GM13976 (cell line): Measurements from ENCODE around the gene ARFGAP3.

Source experiments
- DNase-seq: peaks from one replicate; pipeline ENCODE4 v3.0.0; 2012; ENCODE audit warnings: low spot score
- CTCF ChIP-seq: IDR thresholded peaks from 2 replicates; pipeline ENCODE4 v1.5.1; 2012; ENCODE audit warnings: borderline replicate concordance, mild to moderate bottlenecking; ENCODE audit not compliant: insufficient read depth; ENCODE audit errors: extremely low read depth, missing control alignments, control extremely low read depth
- in situ Hi-C: fragments of 300-500 bp; cut with MboI; formaldehyde crosslinking; loops from one replicate; pipeline ENCODE4 v1.12.0; 2022; ENCODE audit warnings: low sequenced_read_pairs, mixed read lengths, inconsistent platforms; ENCODE audit not compliant: unreplicated experiment

Gene ARFGAP3

GRCh38 chr22:42879371-42880021 is 22.4 kb upstream of the ARFGAP3 start:
- TF ChIP-seq CTCF = no peak
- no peak for DNase-seq
- in situ Hi-C loops = no loop called here

- TF ChIP-seq CTCF = no peak
- no peak for DNase-seq
- in situ Hi-C loops = no loop called here
These were observed 21.7 kb upstream of the ARFGAP3 start for GRCh38 chr22:42878561-42879305.

- DNase-seq = no peak
- in situ Hi-C loops = no loop called here
These were observed 20.7 kb upstream of the ARFGAP3 start for GRCh38 chr22:42877597-42878340.

DNA sequence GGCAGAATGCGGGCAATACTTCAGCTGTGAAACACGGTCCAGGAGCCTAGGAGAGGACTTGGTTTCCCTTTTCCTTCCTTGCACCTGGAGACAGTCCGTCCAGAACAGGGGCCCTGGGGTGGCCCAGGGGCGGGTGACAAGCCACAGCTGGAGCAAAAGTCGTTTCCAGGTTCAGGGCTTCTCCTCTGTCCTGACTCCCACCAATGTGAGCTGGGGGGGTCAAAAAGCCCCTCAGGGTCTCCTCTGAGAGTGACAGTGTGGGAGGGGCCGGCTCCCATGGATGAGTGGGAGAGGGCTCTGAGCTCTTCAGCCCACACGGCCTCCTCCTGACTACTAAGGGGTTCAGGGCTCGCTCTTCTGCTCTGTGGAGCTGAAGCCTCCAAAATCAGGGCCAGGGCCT is 20.1 kb upstream of the ARFGAP3 start:
- no peak for TF ChIP-seq CTCF
- no peak for DNase-seq
- in situ Hi-C loops = no loop called here

More at GRCh38 chr22:42877597-42878340, 20.7 kb upstream of the ARFGAP3 start:
- TF ChIP-seq CTCF = no peak

GRCh38 chr22:42876041-42876440 is 19.0 kb upstream of the ARFGAP3 start:
- no peak for TF ChIP-seq CTCF
- in situ Hi-C loops = no loop called here
- no peak for DNase-seq

DNA sequence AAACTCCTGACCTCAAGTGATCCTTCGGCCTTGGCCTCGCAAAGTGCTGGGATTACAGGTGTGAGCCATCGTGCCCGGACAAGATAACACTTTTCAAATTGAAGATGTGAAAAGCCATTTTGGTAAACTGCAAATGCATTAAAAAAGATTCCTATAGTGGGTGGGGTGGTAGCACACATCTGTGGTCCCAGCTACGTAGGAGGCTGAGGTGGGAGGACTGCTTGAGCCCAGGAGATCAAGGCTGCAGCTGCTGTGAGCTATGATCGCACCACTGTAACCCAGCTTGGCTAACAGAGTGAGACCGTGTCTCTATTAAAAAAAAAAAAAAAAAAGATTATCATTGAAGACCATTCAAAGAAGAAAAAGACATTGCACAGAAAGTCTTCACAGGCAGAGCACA is 16.9 kb upstream of the ARFGAP3 start:
- TF ChIP-seq CTCF = no peak
- in situ Hi-C loops = no loop called here
- no peak for DNase-seq
